ENCODE results near the gene SARDH.

- no peak for TF ChIP-seq POLR2AphosphoS5 (IDR thresholded peaks at IDR 0.05)
- TF ChIP-seq, protein P1, sequence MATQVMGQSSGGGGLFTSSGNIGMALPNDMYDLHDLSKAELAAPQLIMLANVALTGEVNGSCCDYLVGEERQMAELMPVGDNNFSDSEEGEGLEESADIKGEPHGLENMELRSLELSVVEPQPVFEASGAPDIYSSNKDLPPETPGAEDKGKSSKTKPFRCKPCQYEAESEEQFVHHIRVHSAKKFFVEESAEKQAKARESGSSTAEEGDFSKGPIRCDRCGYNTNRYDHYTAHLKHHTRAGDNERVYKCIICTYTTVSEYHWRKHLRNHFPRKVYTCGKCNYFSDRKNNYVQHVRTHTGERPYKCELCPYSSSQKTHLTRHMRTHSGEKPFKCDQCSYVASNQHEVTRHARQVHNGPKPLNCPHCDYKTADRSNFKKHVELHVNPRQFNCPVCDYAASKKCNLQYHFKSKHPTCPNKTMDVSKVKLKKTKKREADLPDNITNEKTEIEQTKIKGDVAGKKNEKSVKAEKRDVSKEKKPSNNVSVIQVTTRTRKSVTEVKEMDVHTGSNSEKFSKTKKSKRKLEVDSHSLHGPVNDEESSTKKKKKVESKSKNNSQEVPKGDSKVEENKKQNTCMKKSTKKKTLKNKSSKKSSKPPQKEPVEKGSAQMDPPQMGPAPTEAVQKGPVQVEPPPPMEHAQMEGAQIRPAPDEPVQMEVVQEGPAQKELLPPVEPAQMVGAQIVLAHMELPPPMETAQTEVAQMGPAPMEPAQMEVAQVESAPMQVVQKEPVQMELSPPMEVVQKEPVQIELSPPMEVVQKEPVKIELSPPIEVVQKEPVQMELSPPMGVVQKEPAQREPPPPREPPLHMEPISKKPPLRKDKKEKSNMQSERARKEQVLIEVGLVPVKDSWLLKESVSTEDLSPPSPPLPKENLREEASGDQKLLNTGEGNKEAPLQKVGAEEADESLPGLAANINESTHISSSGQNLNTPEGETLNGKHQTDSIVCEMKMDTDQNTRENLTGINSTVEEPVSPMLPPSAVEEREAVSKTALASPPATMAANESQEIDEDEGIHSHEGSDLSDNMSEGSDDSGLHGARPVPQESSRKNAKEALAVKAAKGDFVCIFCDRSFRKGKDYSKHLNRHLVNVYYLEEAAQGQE (IDR thresholded peaks at IDR 0.05; ENCODE audit: borderline replicate concordance) = no peak
- TF ChIP-seq CTCF (IDR thresholded peaks at IDR 0.05; ENCODE audit: poor library complexity, severe bottlenecking) = no peak
- TF ChIP-seq EZH2 (IDR thresholded peaks at IDR 0.05; ENCODE audit: borderline replicate concordance, insufficient read depth, low read length, poor library complexity, severe bottlenecking) = no peak
- TF ChIP-seq SMC3 (conservative IDR thresholded peaks at IDR 0.05; ENCODE audit: poor library complexity) = no peak
Observed at GRCh38 chr9:133786371-133786753, 48.2 kb upstream of the SARDH start.

All from neural cell (in vitro differentiated cells).